HS-5 (cell line): ENCODE data around the gene SLC25A41.
"Not testable (repeated sequence)": the region's sequence is repeated elsewhere in the genome, so short reads cannot be mapped to it uniquely, and the experiment has no call there.

Source experiments
- DNase-seq: peaks from one replicate; pipeline ENCODE4 v3.0.0-alpha.2; 2012; ENCODE audit warnings: low read depth

Gene SLC25A41

GRCh38 chr19:6428692-6429418, 4.7 kb downstream of the SLC25A41 start:
- DNase-seq: not testable (repeated sequence)

GRCh38 chr19:6427131-6427530, 6.4 kb downstream of the SLC25A41 start:
- no peak for DNase-seq

DNA sequence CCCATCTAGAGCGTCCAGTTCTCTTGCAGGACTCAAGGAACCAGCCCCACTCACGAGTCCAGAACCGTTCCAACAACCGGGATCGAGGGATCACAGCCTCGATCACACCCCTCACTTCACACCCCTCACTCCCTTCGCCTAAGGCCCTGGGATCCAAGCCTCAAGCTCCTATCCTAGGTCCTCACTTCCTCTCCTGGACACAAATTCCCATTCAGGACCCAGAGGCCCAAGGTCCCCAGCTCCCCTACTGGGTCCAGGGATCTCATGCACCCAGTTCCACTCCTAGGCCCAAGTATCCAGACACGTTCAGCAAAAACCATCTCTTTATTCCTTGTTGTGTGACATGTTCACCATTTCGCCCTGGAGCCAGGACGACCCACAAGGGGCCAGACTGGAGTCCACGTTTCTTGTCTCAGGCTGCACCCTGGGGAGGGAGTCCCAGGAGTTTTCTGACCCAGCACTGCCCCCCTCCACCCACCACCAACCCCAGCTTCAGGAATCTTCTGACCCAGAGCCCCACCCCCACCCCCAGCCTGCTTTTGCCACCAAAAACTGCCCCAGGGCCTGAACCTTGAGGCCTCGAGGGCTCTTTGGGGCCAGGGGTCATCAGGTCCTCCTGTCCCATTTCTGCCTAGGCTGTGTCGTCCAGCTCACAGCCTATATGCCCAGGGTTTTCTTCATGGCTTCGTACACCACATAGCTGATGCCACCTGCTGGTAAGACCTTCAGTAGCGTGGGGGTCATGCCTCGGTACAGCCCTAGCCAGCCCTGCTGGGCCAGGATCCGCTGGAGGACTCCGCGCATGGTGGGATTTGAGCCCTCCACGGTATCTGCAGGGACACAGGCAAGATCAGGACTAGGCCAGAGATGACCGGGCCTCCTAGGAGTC, 7.6 kb downstream of the SLC25A41 start:
- DNase-seq: no peak

DNA sequence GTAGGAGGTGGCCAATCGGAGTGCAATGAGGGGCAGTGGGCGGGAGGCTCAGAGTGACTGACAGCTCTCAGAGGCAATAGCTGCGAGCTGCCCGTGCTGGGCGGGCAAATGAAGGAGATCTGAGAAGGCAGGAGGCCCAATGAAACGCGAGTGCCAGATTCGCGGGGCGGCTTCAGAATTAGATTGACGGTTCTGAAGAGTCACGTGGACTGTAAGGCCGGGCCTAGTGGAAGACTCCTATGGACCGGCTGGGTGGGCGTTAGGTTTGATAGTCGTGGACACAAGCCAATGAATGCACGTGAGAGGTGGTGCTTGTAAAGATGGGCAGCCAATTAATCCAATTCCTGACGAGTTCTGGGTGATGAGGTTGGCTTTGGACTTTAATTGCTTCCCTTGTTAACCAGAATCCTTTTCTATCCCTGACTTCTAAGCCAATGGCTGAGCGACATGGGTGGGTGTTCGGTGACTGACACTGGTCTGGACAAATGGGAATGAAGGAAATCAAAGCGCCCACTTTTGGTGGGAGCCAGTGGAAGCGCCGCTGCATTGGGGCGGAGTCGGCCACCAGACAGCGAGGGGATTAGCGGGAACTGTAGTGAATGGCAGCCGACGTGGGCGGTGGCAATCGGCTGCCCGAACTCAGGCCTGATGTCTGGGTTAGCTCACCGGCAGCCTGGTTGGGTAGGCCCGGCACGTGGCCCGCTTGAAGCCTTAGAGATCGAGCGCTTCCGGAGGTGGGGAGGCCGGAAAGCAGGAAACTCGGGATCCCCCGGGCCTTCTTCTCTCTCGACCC, 8.4 kb downstream of the SLC25A41 start:
- DNase-seq: peak; percentile 100

DNA sequence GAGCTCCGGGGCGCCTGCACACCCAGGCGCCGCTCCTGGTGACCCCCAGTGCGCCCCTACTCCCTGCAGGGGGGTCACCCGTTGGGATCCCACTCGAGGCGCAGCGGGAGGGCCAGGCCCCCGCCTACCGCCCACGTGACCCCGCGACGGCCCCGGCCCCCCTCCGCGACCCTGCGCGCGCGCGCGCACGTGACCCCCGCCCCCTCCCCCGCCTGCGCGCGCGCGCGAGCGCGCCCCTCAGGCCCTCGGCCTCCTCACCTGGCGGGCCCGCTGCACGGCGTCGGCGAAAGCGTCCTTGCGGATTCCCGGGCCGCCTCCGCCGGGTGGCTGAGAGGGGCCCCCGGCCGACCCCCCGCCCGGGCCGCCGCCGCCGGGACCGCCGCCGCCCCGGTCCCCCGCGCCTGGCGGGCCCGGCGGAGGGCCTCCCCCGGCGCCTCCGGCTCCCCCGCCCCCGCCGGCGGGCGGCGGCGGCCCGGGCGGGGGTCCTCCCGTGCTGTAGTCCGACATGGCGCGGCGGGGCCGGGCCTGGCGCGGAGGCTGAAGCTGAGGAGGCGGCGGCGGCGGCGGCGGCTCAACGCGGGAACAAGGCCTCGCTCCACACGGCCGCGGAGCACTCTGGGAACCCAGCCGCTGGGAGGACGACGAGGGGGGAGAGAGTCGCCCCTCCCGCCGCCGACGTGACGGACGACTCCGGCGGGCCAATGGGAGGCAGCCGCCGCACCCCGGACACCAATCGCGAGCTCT, 9.2 kb downstream of the SLC25A41 start, which contains the start of gene KHSRP:
KHSRP (minus strand) TSS at position 617 of the 744 bp plus-strand sequence; CDS start at position 507, 110 bp downstream.
- no peak for DNase-seq

DNA sequence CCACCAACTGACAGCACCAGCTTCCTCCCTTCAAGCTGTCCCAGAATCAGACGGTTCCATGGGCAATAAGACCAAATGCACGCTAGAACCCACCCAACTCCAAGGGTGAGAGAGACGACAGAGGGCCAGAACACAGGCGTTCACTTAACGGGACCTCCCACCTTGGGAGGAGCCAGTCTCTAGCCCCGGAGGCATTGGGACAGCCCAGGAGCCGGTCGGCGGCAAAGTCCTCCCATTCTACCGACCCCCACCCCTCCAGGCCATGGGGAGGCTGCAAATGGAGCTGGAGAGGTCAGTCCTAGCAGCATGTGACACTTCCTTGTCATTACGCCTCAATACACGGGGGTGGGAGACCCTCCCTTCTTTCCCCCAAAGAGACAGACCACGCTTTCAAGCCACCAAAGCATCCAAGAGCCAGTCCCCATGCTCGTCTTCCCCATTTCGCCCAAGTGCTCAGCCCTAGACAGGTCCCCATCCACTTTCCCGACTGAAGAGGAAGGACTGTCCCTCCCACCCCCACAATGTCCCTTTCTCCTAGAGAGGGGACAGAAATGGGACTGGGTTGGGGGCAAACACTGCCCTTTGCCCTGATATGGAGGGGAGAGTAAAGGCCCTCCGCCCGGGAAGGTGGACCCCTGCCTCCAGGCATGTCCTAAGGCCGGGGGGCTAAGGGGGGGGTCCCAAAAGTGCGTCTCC, 9.9 kb downstream of the SLC25A41 start:
- DNase-seq: peak; percentile 8

DNA sequence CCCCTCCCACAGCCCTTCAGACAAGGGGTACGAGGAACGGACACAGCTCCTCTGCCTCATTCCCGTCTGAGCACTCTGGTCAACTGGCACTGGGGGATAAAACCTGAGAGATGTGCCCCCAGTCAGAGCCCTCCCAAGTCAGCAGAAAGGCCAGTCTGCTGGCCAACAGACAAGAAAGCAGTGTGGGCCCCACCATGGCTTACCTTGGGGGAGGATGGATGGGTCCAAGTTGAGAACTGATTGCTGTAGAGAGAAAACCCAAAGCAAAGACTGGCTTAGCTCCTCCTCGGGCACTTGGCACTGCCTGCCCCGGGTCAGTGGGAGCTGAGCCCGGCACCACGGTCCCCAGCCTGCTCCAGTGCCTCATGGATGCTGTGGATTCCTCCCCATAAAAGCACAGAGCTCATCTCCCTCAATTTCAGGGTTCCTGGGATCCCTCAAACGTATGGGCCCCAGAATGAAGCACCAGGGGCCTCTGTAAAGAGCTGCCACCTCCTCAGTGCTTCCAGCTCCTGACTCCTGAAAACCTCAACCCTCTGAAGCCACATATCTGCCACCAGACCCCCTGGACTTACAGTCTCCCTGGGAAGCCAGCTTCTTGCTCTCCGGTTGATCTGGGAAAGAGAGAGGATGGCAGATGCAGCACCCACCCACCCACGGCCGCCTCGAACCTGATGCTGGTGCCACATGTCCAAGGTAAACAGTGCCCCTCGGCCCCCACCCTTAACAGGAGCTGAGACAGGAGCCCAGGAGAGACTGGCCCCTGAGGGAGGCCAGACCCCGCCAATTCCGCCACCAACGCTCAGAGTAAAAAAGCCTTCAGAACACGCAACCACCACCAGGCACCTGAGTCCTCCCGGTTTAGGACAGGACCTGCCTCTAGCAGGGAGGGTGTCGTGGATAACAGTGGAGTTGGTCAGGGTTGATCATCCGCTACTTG, 12.2 kb downstream of the SLC25A41 start:
- DNase-seq: no peak

DNA sequence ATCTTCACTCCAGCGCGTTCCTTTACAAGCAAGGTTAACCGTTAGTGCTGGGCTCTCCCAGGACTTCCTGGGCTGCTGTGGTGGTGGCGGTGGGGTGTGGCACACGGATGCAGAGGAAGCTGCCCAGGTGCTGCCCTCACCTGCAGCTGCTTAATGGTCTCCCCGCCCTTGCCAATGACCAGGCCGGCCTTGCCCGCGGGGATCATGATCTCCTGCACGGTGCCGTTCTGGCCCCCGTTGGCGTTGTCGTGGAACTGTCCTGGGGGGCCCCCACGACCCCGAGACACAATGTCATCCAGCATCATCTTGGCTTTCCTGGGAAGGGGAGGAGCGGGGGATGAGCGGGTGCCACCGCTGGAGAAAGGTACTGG, 15.0 kb downstream of the SLC25A41 start:
- DNase-seq: no peak

DNA sequence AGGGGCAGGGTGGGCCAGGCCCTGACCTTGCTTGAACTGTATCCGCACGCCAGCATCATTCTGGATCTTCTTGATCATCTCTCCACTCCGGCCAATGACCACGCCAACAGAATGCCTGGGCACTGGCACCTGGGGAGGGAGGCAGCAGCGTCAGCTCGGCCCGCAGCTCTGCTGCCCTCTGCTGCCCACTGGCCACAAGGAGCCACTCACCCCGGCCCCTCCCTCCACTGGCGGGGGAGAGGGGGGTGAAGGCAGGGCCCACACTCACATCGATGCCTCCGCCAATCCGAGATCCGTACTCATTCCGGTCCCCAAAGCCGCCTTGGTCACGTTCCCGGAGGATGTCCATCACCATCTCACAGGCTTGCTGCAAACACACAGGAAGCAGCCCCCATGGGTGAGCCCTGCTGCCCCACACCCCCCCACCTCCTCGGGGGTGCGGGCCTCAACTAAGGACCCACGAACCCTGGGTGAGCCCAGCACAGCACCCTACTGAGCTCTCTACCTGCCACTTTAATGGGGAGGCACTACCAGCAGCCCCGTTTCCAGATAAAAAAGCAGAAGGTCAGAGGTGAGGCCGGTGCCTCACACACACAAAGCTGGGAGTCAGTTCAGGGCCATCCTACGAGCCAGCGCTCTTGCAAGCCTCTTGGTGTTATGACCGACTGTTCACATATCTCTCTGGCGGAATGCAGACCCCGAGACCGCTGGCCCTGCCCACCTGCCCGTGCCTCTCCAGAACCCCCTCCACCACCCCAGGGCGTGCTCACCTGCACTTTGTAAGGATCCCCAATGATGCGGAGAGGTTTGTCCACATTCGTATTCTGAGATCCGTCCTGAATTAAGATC, 15.6 kb downstream of the SLC25A41 start:
- DNase-seq: no peak

- DNase-seq: no peak
Observed at GRCh38 chr19:6416658-6417405, 16.7 kb downstream of the SLC25A41 start.

- no peak for DNase-seq
Observed at GRCh38 chr19:6415591-6416190, 17.9 kb downstream of the SLC25A41 start.

DNA sequence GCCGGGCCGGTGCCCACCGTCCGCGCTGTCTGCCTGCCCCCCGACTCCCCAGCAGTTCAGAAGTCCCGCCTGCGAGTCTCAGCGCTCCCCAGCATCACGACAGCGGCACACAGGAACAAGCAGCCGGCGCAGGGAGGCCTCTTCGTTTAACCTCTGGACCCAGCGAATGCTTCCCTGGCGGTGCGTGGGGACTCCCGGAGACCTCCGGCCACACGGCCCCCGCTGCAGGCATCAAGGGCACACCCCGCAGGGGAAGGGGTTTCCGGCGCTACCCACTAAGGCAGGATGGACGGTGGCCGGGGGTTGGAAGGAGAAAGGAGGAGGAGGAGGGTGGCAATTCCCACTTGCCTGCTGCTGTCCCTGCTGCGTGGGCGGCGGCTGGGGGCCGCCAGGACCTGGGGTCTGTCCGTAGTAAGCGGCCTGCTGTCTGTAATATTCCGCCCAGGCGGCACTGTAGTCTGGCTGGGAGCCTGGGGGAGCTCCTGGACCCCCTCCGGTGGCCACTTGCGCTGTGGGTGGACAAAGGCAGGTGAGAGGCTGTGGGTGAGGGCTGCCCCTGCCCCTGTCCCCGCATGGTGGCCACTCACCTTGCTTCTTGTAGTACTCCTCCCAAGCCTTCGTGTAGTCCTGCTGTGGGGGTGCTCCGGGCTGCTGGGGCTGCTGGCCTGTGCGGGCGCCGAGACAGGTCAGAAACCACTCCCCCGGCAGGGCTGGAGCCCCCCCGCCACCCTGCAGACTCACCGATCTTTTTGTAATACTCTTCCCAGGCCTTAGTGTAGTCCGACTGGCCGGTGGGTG, 18.6 kb downstream of the SLC25A41 start:
- no peak for DNase-seq

DNA sequence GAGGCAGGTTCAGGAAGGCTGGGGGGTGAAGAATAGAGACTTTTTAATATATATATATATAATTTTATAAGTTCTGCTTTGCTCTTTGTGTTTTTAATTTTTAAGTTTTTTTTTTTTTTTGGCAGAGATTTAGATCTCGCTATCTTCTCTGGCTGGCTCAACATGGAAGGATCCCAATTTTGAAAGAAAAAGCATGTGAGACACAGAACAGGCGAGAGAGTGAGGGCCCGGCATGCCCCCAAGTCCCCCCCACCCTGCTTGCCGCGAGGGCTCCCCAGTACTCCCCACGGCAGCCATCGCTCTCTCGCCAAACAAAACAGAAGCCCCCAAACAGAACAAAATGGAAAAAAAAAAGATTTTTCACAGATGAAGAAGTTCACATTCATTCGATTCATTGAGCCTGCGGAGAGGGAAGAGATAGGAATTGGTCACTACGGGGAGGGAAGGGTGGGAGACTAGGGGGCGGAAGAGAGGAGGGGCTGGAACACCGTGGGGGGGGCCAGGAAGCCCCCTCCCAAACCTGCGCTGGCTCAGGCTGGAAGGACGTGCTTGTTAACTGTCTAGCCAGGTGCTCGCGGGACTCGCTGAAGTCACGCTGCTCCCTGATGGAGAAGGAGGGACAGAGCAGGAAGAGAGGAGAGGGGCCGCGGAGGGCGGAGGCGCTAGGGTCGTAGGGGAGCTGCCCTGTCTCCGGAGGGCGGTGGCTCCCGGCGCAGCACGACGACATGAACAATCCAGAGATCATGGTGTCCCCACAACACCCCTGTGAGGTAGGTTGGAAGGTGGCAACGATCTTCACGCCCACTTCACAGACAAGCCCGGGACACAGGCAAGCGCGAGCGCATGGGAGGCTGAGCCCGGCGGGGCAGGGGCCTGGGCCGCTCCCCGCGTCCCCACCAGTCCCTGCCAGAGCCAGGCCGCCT, 19.6 kb downstream of the SLC25A41 start:
- no peak for DNase-seq

DNA sequence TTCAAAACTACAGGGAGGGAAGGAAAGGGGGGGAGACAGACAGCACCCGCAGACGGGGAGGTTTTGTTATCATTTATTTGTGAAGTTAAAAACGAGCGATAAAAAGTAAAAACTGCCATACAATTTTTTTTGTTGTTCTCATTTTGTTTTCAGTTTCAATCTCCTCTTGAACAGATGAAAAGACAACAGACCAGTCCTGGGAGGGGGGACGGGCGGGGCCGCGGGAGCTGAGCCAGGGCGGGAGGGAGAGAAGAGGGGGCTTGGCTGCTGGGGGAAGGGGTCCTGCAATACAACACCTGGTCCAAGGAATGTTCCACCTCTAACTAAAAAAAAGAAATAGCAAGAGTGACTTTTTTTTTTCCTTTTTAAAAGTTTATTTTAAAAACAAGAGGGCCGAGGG, 20.3 kb downstream of the SLC25A41 start:
- DNase-seq: no peak

GRCh38 chr19:6412447-6413091, 21.0 kb downstream of the SLC25A41 start:
- DNase-seq: no peak
